Spleen (tissue), 11 donors: ENCODE results near the gene FOXO3. TPM values are rescaled to one million over a fixed set of nuclear protein-coding genes. Genes with fewer than 3 reads are reported as not detected.

Experiments
- DNase-seq: peaks from one replicate; pipeline ENCODE4 v3.0.0-alpha.2; 2020
- H3K27ac ChIP-seq, 8 donors: fragments of 200-600 bp; sonication (generic) in 7 of 8; 1 replicate in 4 of 8; 2 replicates in 4 of 8; pipeline versions ENCODE4 v1.5.0 to v1.8.0; 2016 to 2021; ENCODE audit warnings: inconsistent platforms in 4 of 8, mild to moderate bottlenecking in 4 of 8, moderate library complexity in 1 of 8
- H3K27me3 ChIP-seq, 7 donors: fragments of 200-600 bp; sonication (generic) in 6 of 7; replicated peaks in 1 of 7; 1 replicate in 4 of 7; 2 replicates in 3 of 7; pipeline versions ENCODE4 v1.5.0 to v1.8.0; 2016 to 2021; ENCODE audit warnings: inconsistent platforms in 3 of 7, mild to moderate bottlenecking in 1 of 7
- H3K36me3 ChIP-seq, 6 donors: fragments of 200-600 bp; sonication (generic) in 5 of 6; 1 replicate in 4 of 6; 2 replicates in 2 of 6; pipeline versions ENCODE4 v1.5.0 to v1.8.0; 2016 to 2021; ENCODE audit warnings: inconsistent platforms in 2 of 6
- H3K4me1 ChIP-seq, 6 donors: fragments of 200-600 bp; sonication (generic) in 5 of 6; 1 replicate in 3 of 6; 2 replicates in 3 of 6; pipeline versions ENCODE4 v1.5.0 to v1.8.0; 2016 to 2021; ENCODE audit warnings: inconsistent platforms in 3 of 6
- H3K4me3 ChIP-seq, 8 donors: fragments of 200-600 bp; sonication (generic) in 7 of 8; 1 replicate in 4 of 8; 2 replicates in 4 of 8; pipeline versions ENCODE4 v1.5.0 to v1.8.0; 2016 to 2021; ENCODE audit warnings: inconsistent platforms in 4 of 8, mild to moderate bottlenecking in 4 of 8, moderate library complexity in 2 of 8
- H3K9me3 ChIP-seq, 8 donors: fragments of 200-600 bp; sonication (generic) in 7 of 8; 1 replicate in 4 of 8; 2 replicates in 4 of 8; pipeline versions ENCODE4 v1.5.0 to v1.8.0; 2016 to 2021; ENCODE audit warnings: inconsistent platforms in 4 of 8
- CTCF ChIP-seq, 11 experiments: fragments of 200-600 bp in 7 of 11; fragments of 450-650 bp in 4 of 11; sonication (generic) in 4 of 11; IDR thresholded peaks in 8 of 11; conservative IDR thresholded peaks in 3 of 11; 1 replicate in 7 of 11; 2 replicates in 4 of 11; pipeline versions ENCODE4 v1.4.0 to v1.8.0; 2016 to 2021; ENCODE audit warnings: antibody characterized with exemption in 11 of 11, inconsistent platforms in 4 of 11, mild to moderate bottlenecking in 1 of 11
- POLR2A ChIP-seq, 3 donors: fragments of 450-650 bp; IDR thresholded peaks; one replicate each; pipeline ENCODE4 v1.5.1; 2017; ENCODE audit warnings: antibody characterized with exemption in 3 of 3, mild to moderate bottlenecking in 1 of 3
- POLR2AphosphoS5 ChIP-seq, 3 donors: sonication (generic); formaldehyde crosslinking; IDR thresholded peaks; one replicate each; pipeline ENCODE4 v1.5.1; 2017; ENCODE audit warnings: antibody characterized with exemption in 3 of 3
- WGBS, 5 donors: extraction: QIAGEN DNeasy Blood & Tissue Kit in 3 of 5; methylation state at CpG; one replicate each; pipeline versions ENCODE4 v1.1.5 to v1.1.7; 2013 to 2018; 5-methylcytosine and 5-hydroxymethylcytosine counted together
- intact Hi-C: fragments of 100-400 bp; cut with DNase I; formaldehyde crosslinking; loops from one replicate; pipeline ENCODE4 v1.15.0; 2023; ENCODE audit warnings: low total_unique reads
- polyA plus RNA-seq, 3 donors: library from polyadenylated mRNA; stranded (reverse); fragments of 200-250 nt; gene quantifications; one replicate each; pipeline ENCODE4 v1.2.1, GENCODE V29; 2013
- total RNA-seq, 7 donors: library from RNA; depleted of rRNA in 3 of 7; stranded (reverse); fragments of >200 nt in 3 of 7; fragmentation: NEBNext Ultra II Directional in 4 of 7; extraction: Animal tissue kit (Norgen Biotek cat#: 25700) in 4 of 7; gene quantifications; one replicate each; pipeline versions ENCODE4 v1.1.0 to v1.2.1, GENCODE V29; 2016 to 2021
- donor health status: healthy with polysubstance abuse.
- donor health status: DM: no; HTN: no; CAD: no; lungs with moderate emphysema.
- donor health status: DM: no; HTN: no; CAD: no.
- donor health status: Bipolar disorder and iron deficiency.
- donor health status: healthy.
- donor health status: DM: no; HTN: no; CAD: no.
- donor health status: DM: yes; HTN: yes; CAD: no.

FOXO3 gene
- total and polyA plus RNA-seq, 10 donors = 9.4 to 86.9 (median 67.0) TPM

- H3K27me3 ChIP-seq = no peaks in the 10 kb centered on the region
- no peaks in the 10 kb centered on the region for H3K9me3 ChIP-seq
- H3K27ac ChIP-seq = no peak overlapping the region
- no peak overlapping the region for H3K4me3 ChIP-seq
- TF ChIP-seq CTCF (IDR thresholded peaks at IDR 0.05 in 8 of 11, conservative IDR thresholded peaks at IDR 0.05 in 3 of 11) = no peak
- no peak for TF ChIP-seq POLR2A (IDR thresholded peaks at IDR 0.05)
- TF ChIP-seq POLR2AphosphoS5 (IDR thresholded peaks at IDR 0.05) = no peak
- H3K36me3 ChIP-seq = no peaks in the 10 kb centered on the region
- DNase-seq = no peak
- intact Hi-C loops = no loop called here
- peaks cover 0 to 33% (median 6%) of the 10 kb centered on the region in 6 donors for H3K4me1 ChIP-seq
- 52 to 74% (median 61%) methylated on average over 7 of the region's 7 CpGs for WGBS, 5 donors
Measured at GRCh38 chr6:108714101-108714765, 153.5 kb downstream of the FOXO3 start.

DNA sequence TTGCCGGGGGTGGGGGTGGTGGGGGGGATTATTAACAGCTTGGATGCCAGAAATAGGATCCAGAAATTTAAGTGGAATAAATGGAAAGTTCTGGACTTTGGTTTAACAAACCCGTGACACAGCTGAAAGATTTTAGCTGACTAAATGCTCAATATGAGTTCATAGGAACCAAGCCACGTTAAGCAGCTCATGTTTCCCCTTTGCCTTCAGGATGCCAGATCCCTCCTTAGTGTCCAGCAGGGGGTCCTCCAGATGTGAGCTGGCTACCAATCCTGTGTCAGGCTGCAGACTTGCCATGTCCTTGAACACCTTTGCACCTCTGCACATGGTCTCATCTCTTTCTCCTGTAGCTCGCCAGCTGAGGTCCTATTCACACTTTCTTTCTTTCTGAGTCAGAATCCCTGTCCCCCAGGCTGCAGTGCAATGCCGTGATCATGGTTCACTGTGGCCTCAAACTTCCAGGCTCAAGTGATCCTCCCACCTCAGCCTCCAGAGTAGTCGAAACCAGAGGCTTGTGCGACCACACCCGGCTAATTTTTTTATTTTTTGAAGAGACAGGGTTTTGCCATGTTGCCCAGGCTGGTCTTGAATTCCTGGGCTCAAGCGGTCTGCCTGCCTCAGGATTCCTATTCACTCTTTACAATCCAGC is 154.2 kb downstream of the FOXO3 start:
- Histone ChIP-seq H3K27ac (no peak overlapping the region), H3K36me3 (no peaks in the 10 kb centered on the region), H3K4me1 (peaks cover 0 to 31% (median 6%) of the 10 kb centered on the region in 6 donors), H3K4me3 (no peak overlapping the region), H3K9me3 (no peaks in the 10 kb centered on the region), H3K27me3 (no peaks in the 10 kb centered on the region)
- TF ChIP-seq CTCF (IDR thresholded peaks at IDR 0.05 in 8 of 11, conservative IDR thresholded peaks at IDR 0.05 in 3 of 11) (no peak), POLR2A (IDR thresholded peaks at IDR 0.05) (no peak), POLR2AphosphoS5 (IDR thresholded peaks at IDR 0.05) (no peak)
- whole genome bisulfite sequencing, 5 donors = 78 to 85% (median 81%) methylated on average over 9 of the region's 9 CpGs
- no peak for DNase-seq
- intact Hi-C loops = no loop called here

DNA sequence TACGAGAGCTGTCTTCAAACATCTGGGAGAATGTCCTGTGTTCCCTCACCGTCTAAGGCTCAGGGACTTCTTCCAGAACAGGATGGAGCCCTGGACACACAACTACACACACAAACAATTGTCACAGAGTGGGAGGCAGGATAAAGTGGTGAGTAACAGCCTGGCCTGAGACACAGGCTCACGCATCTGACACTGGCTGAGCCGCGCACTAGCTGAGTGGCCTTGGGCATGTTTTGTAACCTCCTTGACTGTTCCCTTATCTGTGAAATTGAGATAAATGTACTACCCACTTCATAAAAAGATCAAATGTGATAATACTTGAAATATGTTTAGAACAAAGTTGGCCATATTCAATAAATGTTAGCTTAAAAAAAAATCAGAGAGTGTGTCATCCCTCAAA is 155.1 kb downstream of the FOXO3 start:
- H3K27ac ChIP-seq = no peak overlapping the region
- no peaks in the 10 kb centered on the region for H3K36me3 ChIP-seq
- H3K4me1 ChIP-seq = peaks cover 0 to 35% (median 6%) of the 10 kb centered on the region in 6 donors
- H3K9me3 ChIP-seq = no peaks in the 10 kb centered on the region
- WGBS, 5 donors = 67 to 86% (median 79%) methylated on average over 5 of the region's 5 CpGs
- TF ChIP-seq CTCF (IDR thresholded peaks at IDR 0.05 in 8 of 11, conservative IDR thresholded peaks at IDR 0.05 in 3 of 11) (no peak), POLR2AphosphoS5 (IDR thresholded peaks at IDR 0.05) (peak in 1 of 3 donors; percentile 39), POLR2A (IDR thresholded peaks at IDR 0.05) (no peak)
- DNase-seq = no peak
- H3K4me3 ChIP-seq = no peak overlapping the region
- intact Hi-C loops = no loop called here
- no peaks in the 10 kb centered on the region for H3K27me3 ChIP-seq
